ENCODE data around the gene RAB4B.
A peak's percentile ranks its signal among the peaks of the same experiment; 100 is the strongest.
"Not testable (repeated sequence)": the region's sequence is repeated elsewhere in the genome, so short reads cannot be mapped to it uniquely, and the experiment has no call there.

RAB4B gene

DNA sequence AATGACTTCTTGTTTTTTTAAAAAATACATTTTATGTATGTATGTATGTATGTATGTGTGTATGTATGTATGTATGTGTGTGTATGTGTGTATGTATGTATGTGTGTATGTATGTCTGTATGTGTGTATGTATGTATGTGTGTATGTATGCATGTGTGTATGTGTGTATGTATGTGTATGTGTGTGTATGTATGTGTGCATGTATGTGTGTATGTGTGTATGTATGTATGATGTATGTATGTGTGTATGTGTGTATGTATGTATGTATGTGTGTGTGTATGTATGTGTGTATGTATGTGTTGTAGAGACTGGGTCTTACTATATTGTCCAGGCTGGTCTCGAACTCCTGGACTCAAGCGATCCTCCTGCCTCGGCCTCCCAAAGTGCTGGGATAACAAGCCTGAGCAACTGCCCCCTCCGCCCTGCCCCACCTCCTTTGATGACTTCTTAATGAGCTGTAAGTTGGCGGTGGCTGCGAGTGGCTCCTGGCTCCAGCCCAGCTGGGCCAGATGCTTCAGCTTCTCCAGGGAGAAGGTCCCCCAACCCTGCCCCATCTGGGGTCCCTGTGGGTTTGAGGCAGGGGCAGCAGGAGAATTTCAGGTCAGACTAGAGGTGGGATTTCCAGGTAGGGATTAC lies 47.5 kb downstream of the RAB4B start:
- CTCF ChIA-PET, result interaction anchor here (1.0 to 7.8 kb wide), 2 partner anchors 19 to 90 kb away, joined by 5 to 77 read pairs; no protein-coding TSS in a partner anchor
- POLR2A ChIA-PET, result interaction anchor here (0.6 kb wide), 1 partner anchor 452 kb away, joined by 6 read pairs; no protein-coding TSS in a partner anchor
- not testable (repeated sequence) for H3K4me1 ChIP-seq (ENCODE audit: control insufficient read depth, insufficient read depth, low read length)

DNA sequence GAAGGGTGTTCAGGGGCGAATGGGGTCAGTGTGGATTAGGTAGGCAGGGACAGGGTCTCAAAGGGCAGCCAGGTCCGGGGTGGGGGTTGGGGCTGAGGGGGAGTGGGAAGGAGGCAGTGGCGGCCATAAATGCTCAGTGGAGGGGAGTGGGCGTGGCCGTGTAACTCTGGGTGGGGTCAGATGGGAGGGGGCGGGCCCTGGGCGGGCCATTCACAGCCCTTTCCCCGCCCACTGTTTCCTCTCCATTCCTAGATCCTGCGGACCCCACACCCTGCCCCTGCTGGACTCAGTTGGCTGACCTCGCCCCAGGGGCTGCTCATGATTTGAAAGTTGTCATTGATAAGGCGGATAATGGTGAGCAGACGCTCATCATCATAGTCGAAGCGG lies 48.3 kb downstream of the RAB4B start:
- ChIA-PET POLR2A (interaction anchor here (0.6 kb wide), 1 partner anchor 453 kb away, joined by 6 read pairs; no protein-coding TSS in a partner anchor), CTCF (interaction anchor here (0.6 kb wide), 2 partner anchors 48 to 110 kb away, joined by 3 read pairs; no protein-coding TSS in a partner anchor)
- not testable (repeated sequence) for H3K27ac ChIP-seq (ENCODE audit: extremely low read depth, low read depth, low read length); H3K4me3 ChIP-seq (ENCODE audit: low read depth, low read length); H3K9me3 ChIP-seq (ENCODE audit: control insufficient read depth, insufficient read depth, low read depth, low read length)
- Histone ChIP-seq H3K36me3 (ENCODE audit: control insufficient read depth in 2 of 2, insufficient read depth in 1 of 2, low read length in 2 of 2) (peaks cover 9 to 14% of the 10 kb centered on the region in 2 experiments; a peak in 2 of 3 replicates), H3K4me1 (ENCODE audit: control insufficient read depth, insufficient read depth, low read length) (peaks cover 12% of the 10 kb centered on the region)

More for the DNA sequence above, 47.5 kb downstream of the RAB4B start:
- H3K27ac ChIP-seq (ENCODE audit: extremely low read depth, low read depth, low read length); H3K9me3 ChIP-seq (ENCODE audit: control insufficient read depth, insufficient read depth, low read depth, low read length); H3K4me3 ChIP-seq (ENCODE audit: low read depth, low read length): not testable (repeated sequence)
- TF ChIP-seq, protein P1, sequence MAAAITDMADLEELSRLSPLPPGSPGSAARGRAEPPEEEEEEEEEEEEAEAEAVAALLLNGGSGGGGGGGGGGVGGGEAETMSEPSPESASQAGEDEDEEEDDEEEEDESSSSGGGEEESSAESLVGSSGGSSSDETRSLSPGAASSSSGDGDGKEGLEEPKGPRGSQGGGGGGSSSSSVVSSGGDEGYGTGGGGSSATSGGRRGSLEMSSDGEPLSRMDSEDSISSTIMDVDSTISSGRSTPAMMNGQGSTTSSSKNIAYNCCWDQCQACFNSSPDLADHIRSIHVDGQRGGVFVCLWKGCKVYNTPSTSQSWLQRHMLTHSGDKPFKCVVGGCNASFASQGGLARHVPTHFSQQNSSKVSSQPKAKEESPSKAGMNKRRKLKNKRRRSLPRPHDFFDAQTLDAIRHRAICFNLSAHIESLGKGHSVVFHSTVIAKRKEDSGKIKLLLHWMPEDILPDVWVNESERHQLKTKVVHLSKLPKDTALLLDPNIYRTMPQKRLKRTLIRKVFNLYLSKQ (tag by site-specific recombination; IDR thresholded peaks at IDR 0.05; ENCODE audit: borderline replicate concordance), result 0 out of 2 replicates have a peak, but pooled peaks have one; percentile 70
- TF ChIP-seq ZNF785 (tag by site-specific recombination; IDR thresholded peaks at IDR 0.05), result peak; percentile 63; the same call in 1 of the 2 replicates
- peak; percentile 56; the same call in 1 of the 2 replicates for TF ChIP-seq ZNF639 (tag by site-specific recombination; IDR thresholded peaks at IDR 0.05)
- TF ChIP-seq ZNF707 (tag by site-specific recombination; IDR thresholded peaks at IDR 0.05), result peak; percentile 20; the same call in 1 of the 2 replicates
- peak; percentile 66; the same call in 1 of the 2 replicates for TF ChIP-seq ZSCAN5A (tag by site-specific recombination; IDR thresholded peaks at IDR 0.05)
- TF ChIP-seq OVOL3 (tag by site-specific recombination; IDR thresholded peaks at IDR 0.05), result peak; percentile 43; the same call in 1 of the 2 replicates
- peak; percentile 55; the same call in 1 of the 2 replicates for TF ChIP-seq ZBTB20 (tag by site-specific recombination; IDR thresholded peaks at IDR 0.05)
- TF ChIP-seq ZNF18 (tag by site-specific recombination; IDR thresholded peaks at IDR 0.05), result 0 out of 2 replicates have a peak, but pooled peaks have one; percentile 33
- 0 out of 2 replicates have a peak, but pooled peaks have one; percentile 71 for TF ChIP-seq ZNF791 (tag by site-specific recombination; IDR thresholded peaks at IDR 0.05)
- 0 out of 2 replicates have a peak, but pooled peaks have one; percentile 8 for TF ChIP-seq ZNF266 (tag by site-specific recombination; IDR thresholded peaks at IDR 0.05; ENCODE audit: low read depth)
- peak; percentile 97 for TF ChIP-seq KLF1 (tag by site-specific recombination; IDR thresholded peaks at IDR 0.05)
- peak; percentile 11; the same call in 1 of the 2 replicates for TF ChIP-seq ZNF23 (tag by site-specific recombination; IDR thresholded peaks at IDR 0.05; ENCODE audit: borderline replicate concordance)
- TF ChIP-seq ZNF391 (tag by site-specific recombination; IDR thresholded peaks at IDR 0.05; ENCODE audit: borderline replicate concordance, low read depth), result 0 out of 2 replicates have a peak, but pooled peaks have one; percentile 38
- TF ChIP-seq ZNF280C (tag by site-specific recombination; IDR thresholded peaks at IDR 0.05), result peak; percentile 94; the same call in 1 of the 2 replicates
- TF ChIP-seq ZNF239 (tag by site-specific recombination; IDR thresholded peaks at IDR 0.05), result peak; percentile 89; the same call in 1 of the 2 replicates
- peak; percentile 59; the same call in 1 of the 2 replicates for TF ChIP-seq ZNF670 (tag by site-specific recombination; IDR thresholded peaks at IDR 0.05; ENCODE audit: low read depth)
- peak; percentile 31; the same call in 1 of the 2 replicates for TF ChIP-seq ZNF544 (tag by site-specific recombination; IDR thresholded peaks at IDR 0.05)
- TF ChIP-seq ZSCAN23 (tag by site-specific recombination; IDR thresholded peaks at IDR 0.05), result peak; percentile 74; the same call in 1 of the 2 replicates
- TF ChIP-seq ZNF514 (tag by site-specific recombination; IDR thresholded peaks at IDR 0.05), result peak; percentile 45; the same call in 1 of the 2 replicates
- 0 out of 2 replicates have a peak, but pooled peaks have one; percentile 34 for TF ChIP-seq KLF17 (tag by site-specific recombination; IDR thresholded peaks at IDR 0.05)
- TF ChIP-seq ZNF121 (tag by site-specific recombination; IDR thresholded peaks at IDR 0.05), result peak; percentile 93
- peaks cover 9 to 14% of the 10 kb centered on the region in 2 experiments; a peak in 2 of 3 replicates for H3K36me3 ChIP-seq (ENCODE audit: control insufficient read depth in 2 of 2, insufficient read depth in 1 of 2, low read length in 2 of 2)
